Spleen (tissue), 7 donors: ENCODE results near the gene KCNQ1.

Source experiments
- CTCF ChIP-seq, 11 experiments: fragments of 200-600 bp in 7 of 11; fragments of 450-650 bp in 4 of 11; sonication (generic) in 4 of 11; IDR thresholded peaks in 8 of 11; conservative IDR thresholded peaks in 3 of 11; 1 replicate in 7 of 11; 2 replicates in 4 of 11; pipeline versions ENCODE4 v1.4.0 to v1.8.0; 2016 to 2021; ENCODE audit warnings: antibody characterized with exemption in 11 of 11, inconsistent platforms in 4 of 11, mild to moderate bottlenecking in 1 of 11
- POLR2AphosphoS5 ChIP-seq, 3 donors: sonication (generic); formaldehyde crosslinking; IDR thresholded peaks; one replicate each; pipeline ENCODE4 v1.5.1; 2017; ENCODE audit warnings: antibody characterized with exemption in 3 of 3
- donor health status: DM: no; HTN: no; CAD: no; lungs with moderate emphysema.
- donor health status: DM: no; HTN: no; CAD: no.
- donor health status: DM: no; HTN: no; CAD: no.

GRCh38 chr11:2450321-2451041, 5.7 kb downstream of the KCNQ1 start:
- no peak for TF ChIP-seq CTCF (IDR thresholded peaks at IDR 0.05 in 8 of 11, conservative IDR thresholded peaks at IDR 0.05 in 3 of 11)
- no peak for TF ChIP-seq POLR2AphosphoS5 (IDR thresholded peaks at IDR 0.05)
